Measurements from ENCODE around the gene RABL2A. TPM values are rescaled to one million over a fixed set of nuclear protein-coding genes. Genes with fewer than 3 reads are reported as not detected.
"Not testable (repeated sequence)": the region's sequence is repeated elsewhere in the genome, so short reads cannot be mapped to it uniquely, and the experiment has no call there.

The RABL2A gene
- total and polyA plus RNA-seq, 7 donors: 1.1 to 5.3 (median 3.5) TPM

DNA sequence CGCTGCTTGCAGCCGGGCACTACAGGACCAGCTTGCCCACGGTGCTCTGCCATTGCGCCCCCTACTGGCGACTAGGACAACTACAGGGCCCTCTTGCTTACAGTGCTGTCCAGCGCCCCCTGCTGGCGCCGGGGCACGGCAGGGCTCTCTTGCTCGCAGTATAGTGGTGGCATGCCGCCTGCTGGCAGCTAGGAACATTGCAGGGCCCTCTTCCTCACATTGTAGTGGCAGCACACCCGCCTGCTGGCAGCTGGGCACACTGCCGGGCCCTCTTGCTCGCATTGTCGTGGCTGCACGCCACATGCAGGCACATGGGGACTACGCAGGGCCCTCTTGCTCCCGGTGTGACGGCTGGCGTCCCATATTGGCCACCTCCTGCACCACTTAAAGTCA is 23.0 kb upstream of the RABL2A start:
- WGBS, 3 donors: 0 to 13% (median 1%) methylated on average over 20 of the region's 20 CpGs
- H3K36me3 ChIP-seq (ENCODE audit: insufficient read depth in 1 of 2, low read depth in 1 of 2); H3K9me3 ChIP-seq; H3K27me3 ChIP-seq (ENCODE audit: insufficient read depth in 3 of 3, low read length in 2 of 3); intact Hi-C loops (cut with DNase I); H3K4me1 ChIP-seq: not testable (repeated sequence)
- DNase-seq: peak; percentile 94 to 97
- peak; percentile 33 to 57 (median 55) for ATAC-seq
- peak; percentile 99 for TF ChIP-seq CTCF (IDR thresholded peaks at IDR 0.05)
- H3K27ac ChIP-seq: peak overlapping the region; percentile 84
- peak overlapping the region; percentile 67 for H3K4me3 ChIP-seq

GRCh38 chr2:113604661-113605060 is 22.4 kb upstream of the RABL2A start:
- ATAC-seq; H3K27me3 ChIP-seq (ENCODE audit: insufficient read depth in 3 of 3, low read length in 2 of 3); H3K9me3 ChIP-seq; H3K4me1 ChIP-seq; H3K36me3 ChIP-seq (ENCODE audit: insufficient read depth in 1 of 2, low read depth in 1 of 2); intact Hi-C loops (cut with DNase I): not testable (repeated sequence)
- peak overlapping the region; percentile 84 for H3K27ac ChIP-seq
- peak in 1 of 2 donors; percentile 0 for DNase-seq
- peak overlapping the region; percentile 67 for H3K4me3 ChIP-seq
- WGBS, 3 donors: 50 to 54% (median 54%) methylated on average over 5 of the region's 5 CpGs

GRCh38 chr2:113606036-113606435 is 21.0 kb upstream of the RABL2A start:
- H3K4me1 ChIP-seq; DNase-seq; intact Hi-C loops (cut with DNase I); ATAC-seq; H3K36me3 ChIP-seq (ENCODE audit: insufficient read depth in 1 of 2, low read depth in 1 of 2); H3K4me3 ChIP-seq; H3K27ac ChIP-seq; H3K27me3 ChIP-seq (ENCODE audit: insufficient read depth in 3 of 3, low read length in 2 of 3); H3K9me3 ChIP-seq: not testable (repeated sequence)
- 58 to 70% (median 65%) methylated on average over 1 of the region's 1 CpG for WGBS, 3 donors

GRCh38 chr2:113609822-113610221 is 17.2 kb upstream of the RABL2A start:
- intact Hi-C loops (cut with DNase I); DNase-seq; H3K27me3 ChIP-seq (ENCODE audit: insufficient read depth in 3 of 3, low read length in 2 of 3); H3K4me1 ChIP-seq; H3K27ac ChIP-seq; H3K36me3 ChIP-seq (ENCODE audit: insufficient read depth in 1 of 2, low read depth in 1 of 2); H3K9me3 ChIP-seq; H3K4me3 ChIP-seq; ATAC-seq: not testable (repeated sequence)
- 69 to 79% (median 73%) methylated on average over 6 to 7 of the region's 7 CpGs for WGBS, 3 donors

DNA sequence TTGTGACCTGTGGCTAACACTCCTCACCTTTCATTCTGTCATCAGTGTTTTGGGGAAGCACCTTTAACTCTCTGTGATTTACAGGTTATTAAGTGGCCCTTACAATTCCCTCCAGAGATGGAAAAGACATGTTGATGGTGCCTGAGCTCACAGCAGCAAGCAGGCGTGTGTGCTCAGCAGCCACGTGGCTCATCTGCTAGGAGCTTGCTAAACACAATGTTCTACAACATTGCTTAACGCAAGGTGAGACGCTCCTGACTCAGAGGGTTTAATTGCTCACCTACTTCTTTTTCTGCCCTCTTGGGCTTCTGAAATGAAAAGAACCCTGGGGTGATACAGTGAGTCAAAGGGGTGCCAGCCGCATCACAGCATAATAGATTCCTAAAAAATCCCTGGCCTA is 6.1 kb upstream of the RABL2A start:
- H3K4me3 ChIP-seq; H3K27ac ChIP-seq; H3K4me1 ChIP-seq; H3K9me3 ChIP-seq; ATAC-seq; H3K36me3 ChIP-seq (ENCODE audit: insufficient read depth in 1 of 2, low read depth in 1 of 2); H3K27me3 ChIP-seq (ENCODE audit: insufficient read depth in 3 of 3, low read length in 2 of 3); intact Hi-C loops (cut with DNase I); DNase-seq: not testable (repeated sequence)
- WGBS, 3 donors: 87 to 96% (median 93%) methylated on average over 4 of the region's 5 CpGs

GRCh38 chr2:113625906-113626305 is 1.2 kb upstream of the RABL2A start:
- H3K4me3 ChIP-seq: peak overlapping the region; percentile 67
- H3K27me3 ChIP-seq (ENCODE audit: insufficient read depth in 3 of 3, low read length in 2 of 3); H3K27ac ChIP-seq; DNase-seq; H3K4me1 ChIP-seq; ATAC-seq; H3K9me3 ChIP-seq; H3K36me3 ChIP-seq (ENCODE audit: insufficient read depth in 1 of 2, low read depth in 1 of 2); intact Hi-C loops (cut with DNase I): not testable (repeated sequence)
- 69 to 75% (median 70%) methylated on average over 10 of the region's 10 CpGs for WGBS, 3 donors

DNA sequence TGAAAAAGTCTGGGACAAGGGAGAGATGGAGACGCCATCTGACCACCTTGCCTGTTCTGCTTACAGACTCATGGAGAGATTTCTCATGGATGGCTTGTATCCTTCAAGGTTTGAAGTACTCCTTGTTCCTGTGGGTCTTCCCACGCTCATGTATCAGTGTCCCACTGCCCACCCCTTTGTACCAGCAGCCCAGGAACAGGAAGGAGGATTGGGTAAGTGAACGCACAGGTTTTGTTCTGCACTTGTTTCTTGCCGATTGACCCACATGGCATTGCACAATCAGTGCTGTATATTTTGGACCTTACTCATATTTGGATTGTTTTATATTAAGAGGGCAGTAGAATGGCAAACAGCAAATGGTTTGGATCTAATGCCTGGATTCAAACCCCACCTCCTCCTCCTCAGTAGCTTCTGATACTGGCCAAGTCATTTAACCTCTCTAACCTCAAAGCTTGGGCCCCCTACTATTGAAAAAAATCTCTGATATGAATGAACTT is 5.8 kb downstream of the RABL2A start:
- H3K4me1 ChIP-seq; intact Hi-C loops (cut with DNase I); H3K9me3 ChIP-seq; H3K4me3 ChIP-seq; ATAC-seq; H3K27me3 ChIP-seq (ENCODE audit: insufficient read depth in 3 of 3, low read length in 2 of 3); H3K27ac ChIP-seq; DNase-seq: not testable (repeated sequence)
- WGBS, 3 donors: 83 to 86% (median 83%) methylated on average over 4 of the region's 4 CpGs
- H3K36me3 ChIP-seq (ENCODE audit: insufficient read depth in 1 of 2, low read depth in 1 of 2): peaks cover 0 to 15% of the 10 kb centered on the region in 2 donors

- H3K27ac ChIP-seq; H3K27me3 ChIP-seq (ENCODE audit: insufficient read depth in 3 of 3, low read length in 2 of 3); DNase-seq; H3K4me3 ChIP-seq; intact Hi-C loops (cut with DNase I); ATAC-seq; H3K9me3 ChIP-seq; H3K4me1 ChIP-seq: not testable (repeated sequence)
- WGBS, 3 donors: 88 to 90% (median 90%) methylated on average over 12 of the region's 12 CpGs
- peaks cover 0 to 12% of the 10 kb centered on the region in 2 donors for H3K36me3 ChIP-seq (ENCODE audit: insufficient read depth in 1 of 2, low read depth in 1 of 2)
Measured at GRCh38 chr2:113635358-113635757, 8.3 kb downstream of the RABL2A start.

DNA sequence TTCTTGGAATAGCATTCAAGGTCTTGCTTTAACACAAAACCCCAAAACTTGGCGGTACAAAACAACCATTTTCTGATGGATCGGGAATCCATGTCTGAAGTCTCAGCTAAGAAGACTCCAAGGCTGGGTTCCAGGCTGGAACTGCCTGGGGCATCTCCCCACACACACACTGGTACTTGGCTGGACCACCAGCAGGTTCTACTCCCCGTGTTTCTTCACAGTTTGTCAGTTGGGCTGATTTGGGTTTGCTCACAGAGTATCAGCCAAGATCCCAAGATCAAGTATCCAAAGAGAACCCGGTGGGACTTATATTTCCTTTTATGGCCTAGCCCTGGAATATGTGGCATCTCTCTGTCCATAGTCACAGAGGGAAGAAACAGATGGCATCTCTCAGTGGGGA is 9.2 kb downstream of the RABL2A start:
- WGBS, 3 donors: 72 to 90% (median 83%) methylated on average over 3 of the region's 4 CpGs
- intact Hi-C loops (cut with DNase I); DNase-seq; H3K27me3 ChIP-seq (ENCODE audit: insufficient read depth in 3 of 3, low read length in 2 of 3); H3K9me3 ChIP-seq; H3K4me1 ChIP-seq; H3K27ac ChIP-seq; ATAC-seq; H3K4me3 ChIP-seq: not testable (repeated sequence)
- H3K36me3 ChIP-seq (ENCODE audit: insufficient read depth in 1 of 2, low read depth in 1 of 2): peaks cover 0 to 11% of the 10 kb centered on the region in 2 donors

GRCh38 chr2:113638084-113638483 is 11.0 kb downstream of the RABL2A start:
- H3K36me3 ChIP-seq (ENCODE audit: insufficient read depth in 1 of 2, low read depth in 1 of 2); H3K4me3 ChIP-seq; DNase-seq; intact Hi-C loops (cut with DNase I); H3K27me3 ChIP-seq (ENCODE audit: insufficient read depth in 3 of 3, low read length in 2 of 3); ATAC-seq; H3K9me3 ChIP-seq; H3K27ac ChIP-seq; H3K4me1 ChIP-seq: not testable (repeated sequence)
- 50 to 65% (median 53%) methylated on average over 1 to 3 of the region's 3 CpGs for WGBS, 3 donors

GRCh38 chr2:113646217-113646616 is 19.2 kb downstream of the RABL2A start:
- H3K4me3 ChIP-seq; H3K27me3 ChIP-seq (ENCODE audit: insufficient read depth in 3 of 3, low read length in 2 of 3); DNase-seq; H3K36me3 ChIP-seq (ENCODE audit: insufficient read depth in 1 of 2, low read depth in 1 of 2); H3K27ac ChIP-seq; intact Hi-C loops (cut with DNase I); ATAC-seq; H3K4me1 ChIP-seq; H3K9me3 ChIP-seq: not testable (repeated sequence)
- WGBS, 3 donors: 74 to 89% (median 81%) methylated on average over 2 of the region's 2 CpGs
